Measurements from ENCODE around the gene MED25.

GRCh38 chr19:49812997-49813861, 4.9 kb upstream of the MED25 start, which contains the start of gene FUZ:
- TF ChIP-seq BHLHE40 (IDR thresholded peaks at IDR 0.05; ENCODE audit: borderline replicate concordance) = no peak
- TF ChIP-seq ARNT (IDR thresholded peaks at IDR 0.05) = no peak
- peak; percentile 32; the same call in 1 of the 2 replicates for TF ChIP-seq ELF4 (IDR thresholded peaks at IDR 0.05)
- no peak for TF ChIP-seq CTBP1 (IDR thresholded peaks at IDR 0.05; ENCODE audit: borderline replicate concordance)
- no peak for TF ChIP-seq SUZ12 (IDR thresholded peaks at IDR 0.05)
- TF ChIP-seq FOXM1 (IDR thresholded peaks at IDR 0.05; ENCODE audit: borderline replicate concordance) = no peak
- no peak for TF ChIP-seq FOXA1 (IDR thresholded peaks at IDR 0.05)
- no peak for TF ChIP-seq HDGF (IDR thresholded peaks at IDR 0.05; ENCODE audit: borderline replicate concordance)
- no peak for TF ChIP-seq SP1 (IDR thresholded peaks at IDR 0.05)
- TF ChIP-seq TARDBP (IDR thresholded peaks at IDR 0.05) = no peak
- TF ChIP-seq FOXK2 (IDR thresholded peaks at IDR 0.05) = peak; percentile 94; the same call in 1 of the 2 replicates
- TF ChIP-seq LEF1 (IDR thresholded peaks at IDR 0.05; ENCODE audit: borderline replicate concordance) = no peak
- TF ChIP-seq ZNF384 (IDR thresholded peaks at IDR 0.05) = peak; percentile 90
